NCI-H1417 treated with DMSO at 0.1 percent for 48 hours (cell line): ENCODE results near the gene FIBP.

Experiments
- DNase-seq: peaks from one replicate; lab custom pipeline; 2025; lab: John Stamatoyannopoulos, UW

FIBP gene

DNA sequence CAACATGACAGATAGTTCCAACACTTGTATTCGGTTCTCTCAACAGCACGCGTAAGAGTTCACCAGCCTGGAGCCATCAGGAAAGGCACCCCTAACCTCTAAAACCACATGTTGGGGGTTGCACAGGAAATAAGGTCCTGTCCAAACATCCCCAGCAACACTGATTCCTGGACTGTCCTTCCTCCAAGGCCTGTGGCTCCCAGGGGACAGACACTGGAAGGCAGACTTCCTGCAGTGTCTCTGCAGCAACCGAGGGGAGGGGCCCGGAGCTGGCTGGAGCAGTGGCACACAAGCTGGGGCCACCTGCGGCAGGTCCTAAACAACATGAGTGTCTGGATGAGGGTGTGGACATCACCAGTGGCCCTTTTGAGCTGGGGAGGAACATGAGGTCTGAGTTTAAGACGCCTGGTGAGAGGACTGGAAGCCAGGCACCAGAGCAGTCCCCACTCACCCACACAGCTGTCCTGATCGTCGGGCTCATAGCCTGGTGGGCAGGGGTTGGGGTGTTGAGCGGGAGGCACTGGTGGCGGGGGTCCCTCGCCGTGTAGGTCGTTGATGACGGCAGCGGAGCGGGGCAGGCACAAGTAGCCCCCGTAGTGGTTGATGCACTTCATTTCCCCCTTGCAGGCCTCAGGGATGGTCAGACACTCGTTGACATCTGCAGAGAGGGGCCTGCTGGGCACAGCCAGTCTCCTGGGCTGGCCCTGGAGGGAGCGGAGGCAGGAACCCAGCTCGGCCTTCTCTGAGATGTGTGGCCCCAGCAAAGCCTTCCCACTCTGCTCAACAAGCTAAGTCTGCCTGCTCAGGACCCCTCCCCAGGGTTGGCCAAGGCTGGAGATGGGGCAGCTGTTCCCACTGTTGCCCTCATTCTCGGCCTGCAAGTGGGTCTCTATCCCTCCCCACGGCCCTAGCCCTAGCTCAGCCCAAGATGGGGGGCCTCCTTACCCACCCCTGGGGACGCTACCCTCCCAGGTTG, 17.3 kb downstream of the FIBP start:
- no peak for DNase-seq

DNA sequence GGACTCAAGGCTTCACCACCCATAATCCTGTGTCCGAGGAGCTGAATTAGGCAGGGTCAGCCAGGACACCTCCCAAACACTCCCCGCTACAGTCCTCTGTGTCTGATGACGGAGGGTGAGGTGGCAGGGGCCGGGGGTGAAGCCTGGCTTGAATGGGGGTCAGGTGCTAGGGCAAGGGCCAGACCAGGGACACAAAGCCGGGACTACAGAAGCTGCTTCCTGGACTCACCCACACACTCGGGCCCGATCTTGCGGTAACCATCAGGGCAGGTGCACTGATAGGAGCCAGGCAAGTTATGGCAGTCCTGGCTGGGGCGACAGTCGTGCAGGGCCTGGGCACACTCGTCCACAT, 18.0 kb downstream of the FIBP start:
- DNase-seq: no peak

DNA sequence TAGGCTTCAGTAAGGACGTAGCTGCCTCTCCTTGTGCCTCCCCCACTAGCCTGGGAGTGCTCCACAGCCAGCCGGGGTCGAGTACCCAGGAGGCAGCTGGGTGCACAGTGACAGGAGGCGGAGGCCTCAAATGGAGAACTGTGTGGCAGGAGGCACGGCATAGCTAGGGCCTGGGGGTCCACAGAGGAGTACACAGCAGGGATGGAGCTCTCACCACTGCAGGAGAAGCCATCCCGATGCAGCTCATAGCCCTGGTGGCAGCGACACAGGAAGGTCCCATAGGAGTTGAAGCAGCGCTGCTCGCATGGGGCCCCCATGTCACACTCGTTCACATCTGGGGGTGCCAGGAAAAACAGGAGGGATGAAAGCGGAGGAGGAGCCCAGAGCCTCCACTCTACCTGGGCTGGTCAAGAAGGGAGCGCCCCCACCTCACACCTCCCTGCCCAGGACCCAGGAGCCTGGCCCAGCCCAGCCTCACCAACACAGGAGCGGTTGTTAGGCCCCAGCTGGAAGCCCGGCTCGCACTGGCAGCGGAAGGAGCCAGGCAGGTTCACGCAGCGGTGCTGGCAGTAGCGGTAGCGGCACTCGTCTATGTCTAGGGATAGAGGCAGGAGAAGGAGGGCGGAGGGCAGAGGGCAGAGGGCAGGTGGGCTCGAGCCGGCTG, 18.5 kb downstream of the FIBP start:
- DNase-seq: no peak

DNA sequence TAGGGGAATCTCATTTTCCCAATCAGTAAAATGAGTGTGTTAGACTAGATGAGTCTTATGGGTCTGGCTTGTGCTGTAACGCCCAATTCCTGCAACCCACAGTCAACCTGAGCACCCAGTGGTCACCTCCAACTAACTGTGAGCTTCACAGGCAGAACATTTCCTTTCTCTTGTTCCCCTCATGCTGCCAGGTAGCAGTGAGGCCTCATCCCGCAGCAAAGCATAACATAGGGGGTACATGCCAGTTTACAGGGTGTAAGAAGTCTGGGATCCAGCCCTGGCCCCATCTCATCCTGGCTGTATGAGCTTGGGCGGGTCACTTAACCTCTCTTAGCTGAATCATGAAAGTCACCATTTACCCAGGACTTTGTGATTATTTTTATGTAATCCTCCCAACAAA, 19.4 kb downstream of the FIBP start:
- no peak for DNase-seq

DNA sequence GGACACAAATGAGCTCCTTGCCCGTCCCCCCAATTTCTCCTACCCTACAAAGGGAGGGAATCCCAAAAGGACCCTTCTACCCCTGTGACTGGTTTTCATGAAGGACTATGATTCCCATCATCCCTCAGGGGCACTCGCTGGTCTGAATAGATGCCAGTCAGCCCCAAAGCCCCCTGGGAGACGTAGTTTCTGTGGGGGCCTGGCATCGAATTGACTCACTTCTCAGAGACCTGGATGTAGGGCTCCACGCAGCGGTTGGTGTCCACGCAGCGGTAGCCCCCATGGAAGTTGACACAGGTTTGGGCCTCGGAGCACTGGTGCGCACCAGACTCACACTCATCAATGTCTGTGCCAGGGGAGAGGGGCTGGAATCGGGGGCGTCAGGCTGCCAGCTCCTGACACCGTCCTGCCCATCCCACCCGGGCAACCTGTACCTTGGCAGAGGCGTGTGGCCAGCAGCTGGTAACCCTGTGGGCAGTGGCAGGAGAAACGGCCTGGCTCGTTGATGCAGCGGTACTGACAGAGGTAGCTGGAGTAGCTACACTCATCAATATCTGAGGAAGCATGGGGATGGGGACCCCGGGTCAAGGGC, 20.1 kb downstream of the FIBP start:
- DNase-seq: no peak

DNA sequence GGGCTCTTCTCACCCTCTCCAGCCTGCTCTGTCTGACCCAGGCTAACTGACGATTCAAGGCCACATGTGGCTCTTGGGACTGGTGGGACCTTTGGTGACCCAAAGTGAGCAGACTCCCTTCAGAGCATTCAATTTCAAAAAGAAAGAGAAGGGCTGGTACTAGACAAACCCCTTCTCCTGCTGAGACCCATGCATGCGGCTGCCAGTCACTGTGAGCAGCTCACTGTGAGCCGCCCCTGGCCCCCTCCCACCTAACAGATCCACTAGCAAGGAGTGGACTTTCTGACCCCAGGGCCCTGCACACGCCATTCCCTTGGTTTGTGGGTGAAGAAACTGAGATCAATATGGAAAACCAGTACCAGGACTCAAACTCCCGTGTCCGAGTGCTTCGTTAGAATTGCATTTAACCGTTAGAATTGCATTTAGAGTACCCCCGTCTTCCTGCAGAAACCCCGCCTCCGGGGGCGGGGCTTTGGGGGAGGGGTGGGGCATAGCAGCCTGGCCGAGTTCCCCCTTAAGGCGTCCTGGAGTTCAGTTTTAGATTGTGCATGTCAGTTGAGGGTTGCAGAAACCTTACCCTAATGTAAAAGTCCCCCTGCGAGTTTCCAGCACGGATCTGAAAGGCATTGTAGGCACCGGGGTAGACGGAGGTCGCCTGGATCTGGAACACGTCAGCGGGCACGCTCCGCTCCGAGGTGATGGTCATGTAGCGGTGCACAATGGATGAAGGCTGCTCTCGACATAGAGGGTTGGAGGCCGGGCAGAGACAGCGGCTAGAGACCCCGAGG, 20.8 kb downstream of the FIBP start:
- no peak for DNase-seq

DNA sequence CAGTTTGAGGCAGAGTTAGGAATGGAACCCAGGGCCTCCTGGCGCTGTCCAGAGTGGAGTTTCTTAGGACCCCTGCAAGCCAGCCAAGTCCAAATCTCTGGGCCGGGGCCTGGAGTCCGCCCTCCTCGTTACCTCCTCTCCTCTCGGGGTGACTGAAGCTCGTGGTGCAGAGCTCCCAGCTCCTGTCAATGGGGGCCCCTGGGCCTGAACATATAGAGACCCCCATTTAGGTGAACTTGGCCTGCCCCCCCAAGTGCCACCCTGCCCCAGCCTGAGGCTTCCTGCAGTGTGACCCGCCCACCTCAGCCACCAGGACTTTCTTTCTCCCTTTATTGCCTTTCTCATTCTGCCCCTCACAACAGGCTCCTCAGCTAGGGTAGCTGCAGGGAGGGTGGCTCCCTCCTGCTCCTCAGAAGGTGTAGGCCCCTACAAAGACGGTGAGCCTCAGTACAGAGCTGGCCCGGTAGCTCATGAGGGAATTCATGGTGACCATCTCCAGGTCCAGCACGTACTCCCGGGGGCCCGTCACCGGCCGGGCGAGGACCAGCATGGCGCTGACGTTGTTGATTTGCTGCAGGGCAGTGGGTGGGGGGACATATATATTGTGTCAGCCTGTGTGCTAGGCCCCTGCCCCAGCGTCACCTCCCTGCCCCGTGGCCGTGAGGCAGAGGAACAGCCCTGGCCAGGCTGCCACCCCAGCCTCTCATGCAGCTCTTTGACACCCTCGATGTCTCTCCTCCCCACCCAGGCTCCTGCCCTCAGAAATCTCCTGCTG, 21.6 kb downstream of the FIBP start:
- no peak for DNase-seq

DNA sequence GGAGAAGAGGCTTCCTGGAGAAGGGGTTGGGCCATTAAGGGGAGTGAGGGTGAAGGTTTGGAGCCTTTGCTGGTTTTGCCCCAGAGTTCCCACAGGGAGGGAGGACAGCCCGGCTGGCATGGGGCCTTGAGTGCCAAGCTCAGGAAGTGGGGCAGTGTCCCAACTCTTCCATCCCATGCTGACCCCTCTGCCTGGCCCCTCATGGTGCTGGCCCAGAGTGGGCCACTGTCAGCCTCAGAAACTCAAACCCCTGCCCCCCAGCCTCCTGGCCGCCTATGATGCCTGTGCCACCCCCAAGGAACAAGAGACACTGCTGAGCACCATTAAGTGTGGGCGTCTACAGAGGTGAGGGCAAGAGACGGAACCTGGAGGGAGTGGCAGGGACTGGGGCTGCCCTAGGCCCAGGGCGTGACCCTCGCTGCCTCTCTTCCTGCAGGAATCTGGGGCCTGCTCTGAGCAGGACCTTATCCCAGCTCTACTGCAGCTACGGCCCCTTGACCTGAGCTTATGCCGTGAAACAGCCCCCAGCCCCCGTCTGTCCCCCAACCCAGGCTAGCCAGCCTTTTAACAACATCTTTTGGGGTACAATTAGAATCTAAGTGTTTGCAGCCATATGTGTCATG, 22.6 kb downstream of the FIBP start:
- no peak for DNase-seq

DNA sequence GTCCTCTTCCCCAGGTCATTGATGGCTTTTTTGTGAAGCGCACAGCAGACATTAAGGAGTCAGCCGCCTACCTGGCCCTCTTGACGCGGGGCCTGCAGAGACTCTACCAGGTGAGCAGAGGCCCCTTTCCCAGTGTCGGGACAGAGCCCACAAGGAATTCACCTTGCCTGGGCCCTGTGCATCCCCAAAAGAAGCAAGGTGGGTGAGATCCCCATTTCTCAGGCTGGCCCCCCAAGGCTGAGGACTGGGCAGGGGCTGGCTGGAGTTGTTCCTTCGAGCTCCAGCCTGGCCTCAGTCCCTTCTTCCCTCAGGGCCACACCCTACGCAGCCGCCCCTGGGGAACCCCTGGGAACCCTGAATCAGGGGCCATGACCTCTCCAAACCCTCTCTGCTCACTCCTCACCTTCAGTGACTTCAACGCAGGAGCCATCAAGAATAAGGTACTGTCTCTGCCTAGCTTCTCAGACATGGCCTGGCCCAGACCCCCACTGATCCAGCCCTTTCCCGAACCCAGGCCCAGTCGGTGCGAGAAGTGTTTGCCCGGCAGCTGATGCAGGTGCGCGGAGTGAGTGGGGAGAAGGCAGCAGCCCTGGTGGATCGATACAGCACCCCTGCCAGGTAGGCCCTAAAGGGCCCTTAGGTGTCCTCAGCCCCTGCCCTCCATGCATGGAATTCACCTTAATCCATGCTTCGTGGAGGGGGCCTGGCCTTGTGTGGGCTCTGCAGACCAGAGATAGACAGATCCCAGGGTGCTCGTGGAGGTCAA, 23.4 kb downstream of the FIBP start:
- no peak for DNase-seq

DNA sequence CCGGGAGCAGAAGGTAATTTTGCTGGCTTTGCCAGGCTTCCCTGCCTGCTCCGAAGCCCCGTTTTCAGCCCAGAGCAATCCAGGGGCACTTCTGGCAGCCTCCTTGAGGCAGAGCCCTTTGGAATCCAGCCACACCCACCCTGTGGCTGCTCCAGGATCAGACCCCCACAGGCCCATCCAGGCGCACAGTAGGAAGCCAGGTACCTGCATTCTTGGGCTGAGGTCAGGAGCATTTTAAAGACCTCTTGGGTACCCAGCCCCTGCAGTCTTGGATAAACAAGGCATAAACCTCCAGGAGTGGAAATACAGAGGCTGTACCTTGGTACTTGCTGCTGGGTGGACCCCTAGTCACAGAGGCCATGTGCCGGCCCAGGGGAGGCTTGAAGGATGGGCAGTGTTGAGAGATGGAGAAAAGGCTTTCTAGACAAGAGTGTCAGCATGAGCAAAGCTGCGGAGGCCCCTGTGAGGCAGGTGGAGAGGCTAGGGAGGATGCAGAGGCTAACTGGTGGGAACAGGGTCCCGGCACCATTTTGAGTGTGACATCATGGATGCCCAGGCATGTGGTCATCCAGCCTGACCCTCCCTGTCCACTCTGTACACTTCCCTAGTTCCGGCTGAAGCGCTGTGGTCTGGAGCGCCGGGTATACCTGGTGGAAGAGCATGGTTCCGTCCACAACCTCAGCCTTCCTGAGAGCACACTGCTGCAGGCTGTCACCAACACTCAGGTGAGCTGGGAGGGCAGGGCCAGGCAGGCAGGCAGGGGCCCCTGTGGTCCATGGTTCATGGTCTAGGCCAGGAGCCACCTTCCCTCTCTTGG, 24.2 kb downstream of the FIBP start:
- no peak for DNase-seq

DNA sequence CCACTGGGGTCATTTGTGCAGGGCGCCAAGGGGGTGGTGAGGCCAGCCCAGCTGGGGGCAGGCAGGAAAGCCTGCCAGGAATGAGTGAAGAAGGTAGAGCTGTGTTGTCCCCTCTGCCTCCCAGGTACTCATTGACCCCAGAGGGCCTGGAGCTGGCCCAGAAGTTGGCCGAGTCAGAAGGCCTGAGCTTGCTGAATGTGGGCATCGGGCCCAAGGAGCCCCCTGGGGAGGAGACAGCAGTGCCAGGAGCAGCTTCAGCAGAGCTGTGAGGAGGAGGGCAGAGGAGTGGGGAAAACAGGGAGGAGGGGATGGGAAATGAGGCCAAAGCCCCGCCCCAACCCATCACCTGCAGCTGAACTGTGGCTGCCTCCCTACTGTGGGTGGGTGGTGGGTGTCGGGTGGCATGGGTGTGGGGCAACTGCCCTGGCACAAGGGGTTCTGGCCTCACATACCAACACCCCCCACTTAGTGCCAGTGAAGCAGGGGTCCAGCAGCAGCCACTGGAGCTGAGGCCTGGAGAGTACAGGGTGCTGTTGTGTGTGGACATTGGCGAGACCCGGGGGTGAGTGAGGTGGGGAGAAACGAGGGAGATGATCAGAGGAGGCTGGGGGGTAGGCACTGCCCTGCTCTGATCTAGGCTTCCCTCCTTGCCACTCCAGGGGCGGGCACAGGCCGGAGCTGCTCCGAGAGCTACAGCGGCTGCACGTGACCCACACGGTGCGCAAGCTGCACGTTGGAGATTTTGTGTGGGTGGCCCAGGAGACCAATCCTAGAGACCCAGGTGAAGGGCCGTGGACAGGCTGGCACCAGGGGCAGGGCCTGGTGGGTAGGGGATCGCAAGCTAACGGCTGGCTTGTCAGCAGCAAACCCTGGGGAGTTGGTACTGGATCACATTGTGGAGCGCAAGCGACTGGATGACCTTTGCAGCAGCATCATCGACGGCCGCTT, 25.1 kb downstream of the FIBP start:
- no peak for DNase-seq

DNA sequence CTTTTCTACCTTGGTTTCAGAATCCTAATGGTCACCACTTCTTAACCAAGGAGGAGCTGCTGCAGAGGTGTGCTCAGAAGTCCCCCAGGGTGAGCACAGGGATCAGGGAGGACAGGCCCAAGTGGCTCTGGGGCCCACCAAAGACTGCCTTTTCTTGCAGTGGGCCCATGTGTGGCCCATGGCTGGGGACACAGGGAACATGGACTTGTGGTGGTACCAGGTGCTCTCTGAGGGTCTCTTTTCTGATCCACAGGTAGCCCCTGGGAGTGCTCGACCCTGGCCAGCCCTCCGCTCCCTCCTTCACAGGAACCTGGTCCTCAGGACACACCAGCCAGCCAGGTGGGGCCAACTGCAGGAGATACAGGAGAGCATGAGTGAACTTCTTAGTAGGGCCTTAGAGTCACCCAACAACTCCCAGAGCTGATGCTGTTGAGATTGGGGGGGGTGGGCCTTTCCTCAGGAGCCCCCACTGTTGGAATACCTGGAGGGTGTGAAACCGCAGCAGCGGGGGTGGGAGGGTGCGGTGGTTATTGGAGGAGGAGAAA, 26.0 kb downstream of the FIBP start:
- DNase-seq: no peak

DNA sequence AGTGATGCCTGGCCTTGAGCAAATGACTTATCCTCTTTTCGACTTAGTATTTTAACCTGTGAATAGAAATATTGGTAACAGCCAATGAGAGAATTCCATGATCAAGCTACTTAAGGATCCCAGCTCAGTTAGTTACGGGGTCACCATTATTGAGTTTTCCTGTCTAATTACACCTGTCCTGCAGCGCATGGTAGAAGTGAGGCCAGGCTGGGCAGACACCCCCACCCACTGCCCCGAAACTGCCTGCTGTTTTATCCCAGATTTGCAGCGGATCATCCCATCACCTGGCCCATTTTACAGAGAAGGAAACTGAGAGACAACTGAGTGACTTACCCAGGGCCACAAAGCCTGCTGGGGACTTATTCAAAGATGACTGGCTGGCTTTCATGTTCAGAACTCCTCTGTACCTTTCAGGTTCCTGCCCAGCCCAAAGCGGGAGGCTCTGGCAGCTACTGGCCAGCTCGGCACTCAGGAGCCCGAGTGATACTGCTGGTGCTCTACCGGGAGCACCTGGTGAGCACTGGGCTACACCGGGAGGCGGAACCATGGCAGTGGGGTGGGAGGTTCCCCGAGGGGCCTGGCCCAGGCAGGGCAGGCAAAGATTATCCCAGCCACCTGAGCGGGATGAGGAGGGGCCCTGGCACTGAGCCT, 26.6 kb downstream of the FIBP start:
- no peak for DNase-seq

DNA sequence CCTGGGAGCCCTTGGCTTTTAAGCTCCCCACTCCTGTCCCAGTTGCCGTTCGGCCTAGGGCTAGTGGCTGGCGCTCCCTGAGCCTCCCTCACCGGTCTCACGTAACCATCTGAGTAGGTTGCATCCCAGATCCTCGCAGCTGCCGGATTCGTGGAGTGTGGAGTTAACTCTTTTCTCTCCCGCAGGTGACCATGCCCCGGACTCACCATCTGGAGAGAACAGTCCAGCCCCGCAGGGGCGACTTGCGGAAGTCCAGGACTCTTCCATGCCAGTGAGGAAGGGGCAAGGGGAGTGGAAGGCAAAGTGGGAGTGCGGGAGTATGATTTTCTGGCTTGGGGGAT, 27.1 kb downstream of the FIBP start:
- no peak for DNase-seq

DNA sequence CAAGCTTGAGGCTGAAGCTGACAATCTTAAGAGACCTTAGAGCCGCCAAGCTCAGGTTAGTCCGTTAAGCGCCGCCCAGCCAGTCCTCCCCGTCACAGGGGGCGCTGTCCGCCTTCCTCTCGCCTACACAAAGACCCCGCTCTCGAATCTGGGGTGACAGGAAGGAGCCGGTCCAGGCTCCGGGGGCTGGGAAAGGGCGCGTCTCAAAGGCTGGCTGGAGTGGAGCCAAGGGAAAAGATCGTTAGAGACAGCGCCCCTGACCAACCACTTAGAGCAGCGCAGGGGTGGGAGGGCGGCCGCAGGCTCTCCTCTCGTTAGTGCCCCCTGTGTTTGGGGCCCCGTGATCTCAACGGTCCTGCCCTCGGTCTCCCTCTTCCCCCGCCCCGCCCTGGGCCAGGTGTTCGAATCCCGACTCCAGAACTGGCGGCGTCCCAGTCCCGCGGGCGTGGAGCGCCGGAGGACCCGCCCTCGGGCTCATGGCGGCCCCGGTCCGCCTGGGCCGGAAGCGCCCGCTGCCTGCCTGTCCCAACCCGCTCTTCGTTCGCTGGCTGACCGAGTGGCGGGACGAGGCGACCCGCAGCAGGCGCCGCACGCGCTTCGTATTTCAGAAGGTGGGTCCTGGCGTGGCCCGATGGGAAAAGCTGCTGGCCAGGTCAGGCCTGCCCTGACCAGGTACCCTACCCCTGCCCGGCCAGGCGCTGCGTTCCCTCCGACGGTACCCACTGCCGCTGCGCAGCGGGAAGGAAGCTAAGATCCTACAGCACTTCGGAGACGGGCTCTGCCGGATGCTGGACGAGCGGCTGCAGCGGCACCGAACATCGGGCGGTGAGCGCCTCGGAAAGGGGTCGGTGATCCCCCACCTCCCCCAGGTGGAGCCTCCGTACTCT, 27.8 kb downstream of the FIBP start, which contains the start of gene MUS81:
TSS of gene MUS81 (plus strand) at position 156 of the 887 bp plus-strand sequence. CDS start at position 477, 321 bp downstream.
- DNase-seq: peak; percentile 90

DNA sequence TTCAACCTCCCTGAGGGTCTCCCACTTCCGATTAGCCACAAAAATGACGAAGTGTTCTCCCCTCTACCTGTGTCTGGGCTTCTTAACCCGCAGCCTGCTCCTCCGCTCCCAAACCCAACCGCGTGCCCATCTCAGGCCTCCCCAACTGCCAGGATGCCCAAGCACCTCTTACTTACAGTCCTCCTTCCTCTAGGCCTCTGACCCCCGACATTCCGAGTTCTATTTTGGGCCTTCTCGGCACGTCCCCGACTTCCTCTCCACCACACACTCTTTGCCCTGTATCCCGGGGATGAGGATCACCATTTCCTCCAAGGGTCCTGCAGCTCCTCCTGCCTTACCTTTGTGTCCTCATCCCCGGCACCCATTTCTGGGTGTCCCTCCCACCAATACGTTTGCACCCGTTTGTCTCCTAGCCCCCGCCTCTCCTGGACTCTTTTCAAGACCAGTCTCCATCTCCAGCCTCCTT, 28.4 kb downstream of the FIBP start:
- no peak for DNase-seq
